Measurements from ENCODE around the gene SLC38A11.
"Not testable (repeated sequence)": the region's sequence is repeated elsewhere in the genome, so short reads cannot be mapped to it uniquely, and the experiment has no call there.

Gene SLC38A11

GRCh38 chr2:164984428-164984827, 29.1 kb upstream of the SLC38A11 start:
- no peak overlapping the region for H3K4me3 ChIP-seq (ENCODE audit: insufficient read depth in 1 of 2, low read depth in 1 of 2, low read length in 2 of 2)
- peak; percentile 12 for DNase-seq
- H3K14ac ChIP-seq (ENCODE audit: low read length in 2 of 2) = no peak overlapping the region
- H2AK5ac ChIP-seq (ENCODE audit: low read length, severe bottlenecking) = no peak overlapping the region
- no peaks in the 10 kb centered on the region for H3K27me3 ChIP-seq (ENCODE audit: control insufficient read depth in 1 of 2, insufficient read depth in 1 of 2, low read length in 2 of 2)
- H2BK5ac ChIP-seq (ENCODE audit: low read depth, low read length, poor library complexity, severe bottlenecking) = no peak overlapping the region
- H3K79me1 ChIP-seq (replicated peaks; ENCODE audit: low read length, poor library complexity, severe bottlenecking) = no peaks in the 10 kb centered on the region
- H2BK120ac ChIP-seq (ENCODE audit: low read depth, low read length) = no peak overlapping the region
- no peak overlapping the region for H3K23ac ChIP-seq (ENCODE audit: low read length in 2 of 2)
- no peak overlapping the region for H3K18ac ChIP-seq (ENCODE audit: low read depth in 1 of 2, low read length in 2 of 2)
- no peak overlapping the region for H2AFZ ChIP-seq (ENCODE audit: low read depth, low read length)
- no peak overlapping the region for H4K8ac ChIP-seq (ENCODE audit: low read length)
- H3K9ac ChIP-seq (ENCODE audit: low read length) = no peak overlapping the region
- H3K4ac ChIP-seq (ENCODE audit: low read depth in 1 of 2, low read length in 2 of 2) = no peak overlapping the region
- peaks cover 3% of the 10 kb centered on the region for H3K4me1 ChIP-seq (ENCODE audit: control insufficient read depth, insufficient read depth, low read depth, low read length)
- no peak overlapping the region for H2BK12ac ChIP-seq (ENCODE audit: low read length in 2 of 2)
- peak overlapping the region; percentile 32 for H3K27ac ChIP-seq (ENCODE audit: low read length, poor library complexity, severe bottlenecking)
- H4K91ac ChIP-seq (ENCODE audit: low read length) = no peak overlapping the region
- no peaks in the 10 kb centered on the region for H3K9me3 ChIP-seq (ENCODE audit: control insufficient read depth, low read length)
- no CpG with 5 or more reads among the region's 3 CpGs for WGBS
- H2BK15ac ChIP-seq (ENCODE audit: low read depth, poor library complexity, severe bottlenecking) = no peak overlapping the region
- no peaks in the 10 kb centered on the region for H3K36me3 ChIP-seq (ENCODE audit: control insufficient read depth in 1 of 2, insufficient read depth in 2 of 2, low read depth in 1 of 2, low read length in 2 of 2)
- no peak overlapping the region for H3K4me2 ChIP-seq (ENCODE audit: low read length, poor library complexity, severe bottlenecking)

- Histone ChIP-seq H2AFZ (ENCODE audit: low read depth, low read length) (no peak overlapping the region), H4K91ac (ENCODE audit: low read length) (no peak overlapping the region), H3K9ac (ENCODE audit: low read length) (peak overlapping the region; percentile 28), H3K4me3 (ENCODE audit: insufficient read depth in 1 of 2, low read depth in 1 of 2, low read length in 2 of 2) (no peak overlapping the region), H3K9me3 (ENCODE audit: control insufficient read depth, low read length) (no peaks in the 10 kb centered on the region), H2BK12ac (ENCODE audit: low read length in 2 of 2) (peak overlapping the region in 1 of 2 experiments; percentile 54), H3K36me3 (ENCODE audit: control insufficient read depth in 1 of 2, insufficient read depth in 2 of 2, low read depth in 1 of 2, low read length in 2 of 2) (no peaks in the 10 kb centered on the region), H3K4me2 (ENCODE audit: low read length, poor library complexity, severe bottlenecking) (no peak overlapping the region), H4K8ac (ENCODE audit: low read length) (no peak overlapping the region), H2AK5ac (ENCODE audit: low read length, severe bottlenecking) (peak overlapping the region; percentile 20), H2BK5ac (ENCODE audit: low read depth, low read length, poor library complexity, severe bottlenecking) (peak overlapping the region; percentile 3), H2BK120ac (ENCODE audit: low read depth, low read length) (peak overlapping the region; percentile 49), H3K27me3 (ENCODE audit: control insufficient read depth in 1 of 2, insufficient read depth in 1 of 2, low read length in 2 of 2) (no peaks in the 10 kb centered on the region), H2BK15ac (ENCODE audit: low read depth, poor library complexity, severe bottlenecking) (no peak overlapping the region), H3K79me1 (replicated peaks; ENCODE audit: low read length, poor library complexity, severe bottlenecking) (no peaks in the 10 kb centered on the region), H3K18ac (ENCODE audit: low read depth in 1 of 2, low read length in 2 of 2) (peak overlapping the region; percentile 56 to 62), H3K27ac (ENCODE audit: low read length, poor library complexity, severe bottlenecking) (peak overlapping the region; percentile 79), H3K23ac (ENCODE audit: low read length in 2 of 2) (no peak overlapping the region), H3K4me1 (ENCODE audit: control insufficient read depth, insufficient read depth, low read depth, low read length) (peaks cover 3% of the 10 kb centered on the region), H3K4ac (ENCODE audit: low read depth in 1 of 2, low read length in 2 of 2) (peak overlapping the region in 1 of 2 experiments; percentile 30), H3K14ac (ENCODE audit: low read length in 2 of 2) (no peak overlapping the region)
- WGBS = 45% methylated on average over 6 of the region's 7 CpGs
- DNase-seq = peak; percentile 38
These were observed 26.1 kb upstream of the SLC38A11 start for GRCh38 chr2:164981217-164981990.

GRCh38 chr2:164980688-164981087, 25.4 kb upstream of the SLC38A11 start:
- not testable (repeated sequence) for H3K9me3 ChIP-seq (ENCODE audit: control insufficient read depth, low read length); H3K4me1 ChIP-seq (ENCODE audit: control insufficient read depth, insufficient read depth, low read depth, low read length); H2BK120ac ChIP-seq (ENCODE audit: low read depth, low read length); H3K4ac ChIP-seq (ENCODE audit: low read depth in 1 of 2, low read length in 2 of 2); H2BK5ac ChIP-seq (ENCODE audit: low read depth, low read length, poor library complexity, severe bottlenecking); H3K36me3 ChIP-seq (ENCODE audit: control insufficient read depth in 1 of 2, insufficient read depth in 2 of 2, low read depth in 1 of 2, low read length in 2 of 2); H3K27me3 ChIP-seq (ENCODE audit: control insufficient read depth in 1 of 2, insufficient read depth in 1 of 2, low read length in 2 of 2); H3K4me2 ChIP-seq (ENCODE audit: low read length, poor library complexity, severe bottlenecking); H2BK15ac ChIP-seq (ENCODE audit: low read depth, poor library complexity, severe bottlenecking); H2AFZ ChIP-seq (ENCODE audit: low read depth, low read length); H3K23ac ChIP-seq (ENCODE audit: low read length in 2 of 2); H2BK12ac ChIP-seq (ENCODE audit: low read length in 2 of 2); H4K91ac ChIP-seq (ENCODE audit: low read length); H3K14ac ChIP-seq (ENCODE audit: low read length in 2 of 2); H4K8ac ChIP-seq (ENCODE audit: low read length); H3K4me3 ChIP-seq (ENCODE audit: insufficient read depth in 1 of 2, low read depth in 1 of 2, low read length in 2 of 2); H3K18ac ChIP-seq (ENCODE audit: low read depth in 1 of 2, low read length in 2 of 2); H2AK5ac ChIP-seq (ENCODE audit: low read length, severe bottlenecking); H3K79me1 ChIP-seq (replicated peaks; ENCODE audit: low read length, poor library complexity, severe bottlenecking)
- peak overlapping the region; percentile 79 for H3K27ac ChIP-seq (ENCODE audit: low read length, poor library complexity, severe bottlenecking)
- peak; percentile 39 for DNase-seq
- H3K9ac ChIP-seq (ENCODE audit: low read length) = peak overlapping the region; percentile 28
- 44% methylated on average over 2 of the region's 2 CpGs for WGBS

GRCh38 chr2:164979113-164979512, 23.8 kb upstream of the SLC38A11 start:
- Histone ChIP-seq H3K27ac (ENCODE audit: low read length, poor library complexity, severe bottlenecking) (no peak overlapping the region), H3K27me3 (ENCODE audit: control insufficient read depth in 1 of 2, insufficient read depth in 1 of 2, low read length in 2 of 2) (no peaks in the 10 kb centered on the region), H2AFZ (ENCODE audit: low read depth, low read length) (no peak overlapping the region), H3K9ac (ENCODE audit: low read length) (no peak overlapping the region), H3K4me2 (ENCODE audit: low read length, poor library complexity, severe bottlenecking) (no peak overlapping the region), H3K23ac (ENCODE audit: low read length in 2 of 2) (no peak overlapping the region), H2BK15ac (ENCODE audit: low read depth, poor library complexity, severe bottlenecking) (no peak overlapping the region), H2AK5ac (ENCODE audit: low read length, severe bottlenecking) (peak overlapping the region; percentile 11), H3K36me3 (ENCODE audit: control insufficient read depth in 1 of 2, insufficient read depth in 2 of 2, low read depth in 1 of 2, low read length in 2 of 2) (no peaks in the 10 kb centered on the region), H4K91ac (ENCODE audit: low read length) (no peak overlapping the region), H3K18ac (ENCODE audit: low read depth in 1 of 2, low read length in 2 of 2) (no peak overlapping the region), H3K4ac (ENCODE audit: low read depth in 1 of 2, low read length in 2 of 2) (no peak overlapping the region), H3K4me3 (ENCODE audit: insufficient read depth in 1 of 2, low read depth in 1 of 2, low read length in 2 of 2) (no peak overlapping the region), H3K9me3 (ENCODE audit: control insufficient read depth, low read length) (no peaks in the 10 kb centered on the region), H2BK12ac (ENCODE audit: low read length in 2 of 2) (no peak overlapping the region), H4K8ac (ENCODE audit: low read length) (no peak overlapping the region), H3K14ac (ENCODE audit: low read length in 2 of 2) (no peak overlapping the region), H2BK120ac (ENCODE audit: low read depth, low read length) (no peak overlapping the region), H3K4me1 (ENCODE audit: control insufficient read depth, insufficient read depth, low read depth, low read length) (peaks cover 3% of the 10 kb centered on the region), H3K79me1 (replicated peaks; ENCODE audit: low read length, poor library complexity, severe bottlenecking) (no peaks in the 10 kb centered on the region), H2BK5ac (ENCODE audit: low read depth, low read length, poor library complexity, severe bottlenecking) (no peak overlapping the region)
- no peak for DNase-seq
- WGBS = 67% methylated on average over 1 of the region's 2 CpGs
